ENCODE measurements around the gene TPST1.
A peak's percentile ranks its signal among the peaks of the same experiment; 100 is the strongest.
"Not testable (repeated sequence)": the region's sequence is repeated elsewhere in the genome, so short reads cannot be mapped to it uniquely, and the experiment has no call there.

The TPST1 gene

DNA sequence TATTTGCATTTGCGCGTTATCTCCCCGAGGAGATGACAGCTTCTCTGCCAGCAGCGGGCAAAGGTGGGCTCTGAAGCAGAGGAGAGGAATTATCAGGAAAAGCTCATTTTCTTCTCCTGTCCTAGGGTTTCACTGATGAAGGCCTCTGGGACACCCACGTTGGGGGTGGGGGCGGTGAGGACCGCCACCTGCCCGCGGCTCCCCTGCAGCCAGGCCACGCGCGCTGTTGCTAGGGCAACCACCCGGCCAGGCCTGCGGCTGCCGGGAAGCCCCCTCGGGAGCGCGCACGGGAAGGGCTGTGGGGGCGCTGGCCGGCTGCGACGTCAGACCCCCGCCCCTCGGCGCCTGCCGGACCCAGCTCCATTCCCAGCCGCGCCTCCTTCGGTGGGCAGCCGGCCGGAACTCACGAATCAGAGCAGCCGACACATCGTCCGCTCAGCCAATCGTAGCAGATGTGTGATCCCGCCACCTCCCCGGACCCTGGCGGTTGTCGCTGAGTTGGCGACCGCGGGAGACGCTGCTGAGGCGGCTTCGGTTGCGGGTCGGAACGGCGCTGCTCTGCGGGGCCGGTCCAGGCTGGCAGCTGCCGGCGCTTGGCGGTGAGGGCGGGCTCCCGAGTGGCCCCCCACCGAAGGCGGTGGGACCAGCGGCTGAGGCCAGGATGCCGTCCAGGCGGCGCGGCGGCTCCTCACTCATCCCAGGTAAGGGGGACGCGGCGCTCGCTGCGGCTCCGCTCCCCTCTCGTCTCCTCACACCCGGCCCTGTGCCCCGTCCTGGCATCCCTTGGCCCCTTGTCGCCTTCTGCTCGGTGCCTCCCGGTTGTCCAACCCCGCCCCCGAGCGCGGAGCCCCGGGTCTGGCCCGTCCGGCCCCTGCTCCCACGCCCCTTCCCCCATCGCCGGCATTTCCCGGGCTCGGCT lies at the start of gene TPST1:
Gene TPST1, plus strand, starts transcription at position 513 of the 919 bp plus-strand sequence. CDS start 35,092 bp downstream, outside the sequence.
- DNase-seq (ENCODE audit: low read depth in 2 of 2) = peak; percentile 79 to 90
- H3K4me3 ChIP-seq (replicated peaks in 1 of 2; ENCODE audit: low read depth in 2 of 2, low read length in 2 of 2) = peak within 1 kb of the TSS; percentile 93 to 95
- TF ChIP-seq, protein P1, sequence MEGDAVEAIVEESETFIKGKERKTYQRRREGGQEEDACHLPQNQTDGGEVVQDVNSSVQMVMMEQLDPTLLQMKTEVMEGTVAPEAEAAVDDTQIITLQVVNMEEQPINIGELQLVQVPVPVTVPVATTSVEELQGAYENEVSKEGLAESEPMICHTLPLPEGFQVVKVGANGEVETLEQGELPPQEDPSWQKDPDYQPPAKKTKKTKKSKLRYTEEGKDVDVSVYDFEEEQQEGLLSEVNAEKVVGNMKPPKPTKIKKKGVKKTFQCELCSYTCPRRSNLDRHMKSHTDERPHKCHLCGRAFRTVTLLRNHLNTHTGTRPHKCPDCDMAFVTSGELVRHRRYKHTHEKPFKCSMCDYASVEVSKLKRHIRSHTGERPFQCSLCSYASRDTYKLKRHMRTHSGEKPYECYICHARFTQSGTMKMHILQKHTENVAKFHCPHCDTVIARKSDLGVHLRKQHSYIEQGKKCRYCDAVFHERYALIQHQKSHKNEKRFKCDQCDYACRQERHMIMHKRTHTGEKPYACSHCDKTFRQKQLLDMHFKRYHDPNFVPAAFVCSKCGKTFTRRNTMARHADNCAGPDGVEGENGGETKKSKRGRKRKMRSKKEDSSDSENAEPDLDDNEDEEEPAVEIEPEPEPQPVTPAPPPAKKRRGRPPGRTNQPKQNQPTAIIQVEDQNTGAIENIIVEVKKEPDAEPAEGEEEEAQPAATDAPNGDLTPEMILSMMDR (IDR thresholded peaks at IDR 0.05; ENCODE audit: low read depth, low read length) = peak; percentile 51

DNA sequence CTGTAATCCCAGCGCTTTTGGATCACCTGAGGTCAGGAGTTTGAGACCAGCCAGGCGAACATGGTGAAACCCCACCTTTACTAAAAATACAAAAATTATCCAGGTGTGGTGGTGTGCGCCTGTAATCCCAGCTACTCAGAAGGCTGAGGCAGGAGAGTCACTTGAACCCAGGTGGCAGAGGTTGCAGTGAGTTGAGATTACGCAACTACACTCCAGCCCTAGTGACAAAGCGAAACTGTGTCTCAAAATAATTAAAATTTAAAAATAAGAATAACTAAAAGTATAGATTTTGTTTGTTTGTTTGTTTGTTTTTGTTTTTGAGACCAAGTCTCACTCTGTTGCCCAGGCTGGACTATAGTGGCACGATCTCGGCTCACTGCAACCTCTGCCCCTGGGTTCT lies 49.1 kb upstream of the TPST1 start:
- not testable (repeated sequence) for DNase-seq (ENCODE audit: low read depth in 2 of 2); H3K4me3 ChIP-seq (replicated peaks in 1 of 2; ENCODE audit: low read depth in 2 of 2, low read length in 2 of 2)

DNA sequence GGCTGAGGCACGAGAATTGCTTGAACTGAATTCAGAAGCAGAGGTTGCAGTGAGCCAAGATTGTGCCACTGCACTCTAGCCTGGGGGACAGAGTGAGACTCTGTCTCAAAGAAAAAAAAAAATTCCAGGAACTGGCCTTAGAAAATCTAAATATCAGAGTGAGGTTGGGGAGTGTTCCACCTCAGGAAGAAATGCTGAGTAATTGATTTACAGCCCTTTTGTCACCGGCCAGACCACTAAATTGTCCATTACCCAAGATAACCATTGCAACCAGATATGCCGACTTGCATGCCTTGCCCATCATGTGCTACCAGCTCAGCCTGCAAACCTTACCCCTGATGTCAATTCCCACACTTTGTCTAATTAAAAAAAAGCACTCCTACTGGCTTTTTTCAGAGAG lies 48.1 kb upstream of the TPST1 start:
- H3K4me3 ChIP-seq (replicated peaks in 1 of 2; ENCODE audit: low read depth in 2 of 2, low read length in 2 of 2) = no peak overlapping the region
- no peak for DNase-seq (ENCODE audit: low read depth in 2 of 2)
- TF ChIP-seq, protein P1 (IDR thresholded peaks at IDR 0.05; ENCODE audit: low read depth, low read length) = no peak

DNA sequence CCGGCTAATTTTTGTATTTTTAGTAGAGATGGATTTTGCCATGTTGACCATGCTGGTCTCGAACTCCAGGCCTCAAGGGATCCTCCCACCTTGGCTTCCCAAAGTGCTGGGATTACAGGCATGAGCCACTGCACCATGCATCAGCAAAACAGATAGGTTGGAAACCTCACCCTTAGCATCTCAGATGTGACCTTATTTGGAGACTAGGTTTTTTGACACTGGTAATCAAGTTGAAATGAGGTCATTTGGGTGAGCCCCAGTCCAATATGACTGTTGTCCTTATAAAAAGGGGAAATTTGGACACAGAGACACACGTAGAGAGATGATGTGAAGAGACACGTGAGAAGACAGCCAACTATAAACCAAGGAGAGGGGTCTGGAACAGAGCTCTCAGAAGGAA lies 42.5 kb upstream of the TPST1 start:
- H3K4me3 ChIP-seq (replicated peaks in 1 of 2; ENCODE audit: low read depth in 2 of 2, low read length in 2 of 2) = no peak overlapping the region
- no peak for DNase-seq (ENCODE audit: low read depth in 2 of 2)
- TF ChIP-seq, protein P1 (IDR thresholded peaks at IDR 0.05; ENCODE audit: low read depth, low read length) = no peak

DNA sequence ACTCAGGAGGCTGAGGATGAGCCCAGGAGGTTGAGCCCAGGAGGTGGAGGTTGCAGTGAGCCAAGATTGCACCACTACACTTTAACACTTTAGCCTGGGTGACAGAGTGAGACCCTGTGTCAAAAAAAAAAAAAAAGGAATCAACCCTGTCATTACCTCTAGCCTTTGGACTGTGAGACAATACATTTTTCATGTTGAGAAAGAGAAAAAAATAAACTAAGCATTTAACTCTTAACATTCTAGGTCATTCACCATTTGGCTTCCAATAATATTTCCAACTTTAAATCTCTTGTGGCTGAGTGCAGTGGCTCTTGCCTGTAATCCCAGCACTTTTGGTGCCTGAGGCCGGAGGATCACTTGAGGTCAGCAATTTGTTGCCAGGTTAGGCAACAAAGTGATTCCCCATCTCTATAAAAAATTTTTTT lies 41.9 kb upstream of the TPST1 start:
- DNase-seq (ENCODE audit: low read depth in 2 of 2) = no peak
- TF ChIP-seq, protein P1 (IDR thresholded peaks at IDR 0.05; ENCODE audit: low read depth, low read length) = no peak
- H3K4me3 ChIP-seq (replicated peaks in 1 of 2; ENCODE audit: low read depth in 2 of 2, low read length in 2 of 2) = no peak overlapping the region

DNA sequence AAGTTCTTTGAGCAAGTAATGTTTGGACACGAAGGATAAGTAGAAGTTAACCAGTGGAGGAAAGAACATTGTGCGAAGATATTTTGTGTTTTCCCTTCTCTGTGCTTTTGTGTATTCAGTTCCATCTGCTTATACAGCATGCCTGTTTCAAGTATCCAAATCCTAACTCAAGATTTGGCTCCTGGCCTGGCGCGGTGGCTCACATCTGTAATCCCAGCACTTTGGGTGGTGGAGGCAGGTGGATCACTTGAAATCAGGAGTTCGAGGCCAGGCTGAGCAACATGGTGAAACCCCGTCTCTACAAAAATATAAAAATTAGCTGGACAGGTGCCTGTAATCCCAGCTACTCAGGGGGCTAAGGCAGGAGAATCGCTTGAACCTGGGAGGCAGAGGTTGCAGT lies 40.8 kb upstream of the TPST1 start:
- TF ChIP-seq, protein P1 (IDR thresholded peaks at IDR 0.05; ENCODE audit: low read depth, low read length) = no peak
- no peak for DNase-seq (ENCODE audit: low read depth in 2 of 2)

DNA sequence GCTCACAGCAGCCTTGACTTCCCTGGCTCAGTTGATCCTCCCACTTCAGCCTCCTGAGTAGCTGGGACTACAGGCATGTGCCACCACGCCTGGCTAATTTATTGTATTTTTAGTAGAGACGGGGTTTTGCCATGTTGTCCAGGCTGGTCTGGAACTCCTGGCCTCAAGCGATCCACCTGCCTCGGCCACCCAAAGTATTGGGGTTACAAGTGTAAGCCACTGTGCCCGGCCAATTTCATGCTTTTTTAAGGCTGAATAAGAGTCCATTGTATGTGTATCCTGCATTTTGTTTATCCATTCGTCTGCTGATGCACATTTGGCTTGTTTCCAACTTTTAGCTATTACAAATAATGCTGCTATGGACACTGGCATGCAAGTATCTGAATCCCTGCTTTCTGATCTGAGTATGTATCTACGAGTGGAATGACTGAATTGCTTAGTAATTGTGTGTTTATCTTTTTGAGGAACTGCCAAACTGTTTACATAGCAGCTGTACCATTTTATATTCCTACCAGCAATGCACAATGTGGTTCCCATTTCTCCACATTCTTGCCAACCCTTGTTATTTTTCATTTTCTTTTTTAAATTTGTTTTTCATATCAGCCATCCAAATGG lies 37.3 kb upstream of the TPST1 start:
- TF ChIP-seq, protein P1 (IDR thresholded peaks at IDR 0.05; ENCODE audit: low read depth, low read length) = no peak
- no peak overlapping the region for H3K4me3 ChIP-seq (replicated peaks in 1 of 2; ENCODE audit: low read depth in 2 of 2, low read length in 2 of 2)
- peak; percentile 91 for DNase-seq (ENCODE audit: low read depth in 2 of 2)

More for the DNA sequence above, 40.8 kb upstream of the TPST1 start:
- no peak overlapping the region for H3K4me3 ChIP-seq (replicated peaks in 1 of 2; ENCODE audit: low read depth in 2 of 2, low read length in 2 of 2)
